SK-N-DZ (cell line): ENCODE results near the gene LMX1A.

Experiments used
- DNase-seq: peaks from one replicate; pipeline ENCODE4 v3.0.0-alpha.2; 2015; ENCODE audit warnings: low spot score

The LMX1A gene

GRCh38 chr1:165325460-165326203, 30.9 kb downstream of the LMX1A start:
- peak; percentile 82 for DNase-seq

GRCh38 chr1:165324050-165324449, 32.5 kb downstream of the LMX1A start:
- no peak for DNase-seq

DNA sequence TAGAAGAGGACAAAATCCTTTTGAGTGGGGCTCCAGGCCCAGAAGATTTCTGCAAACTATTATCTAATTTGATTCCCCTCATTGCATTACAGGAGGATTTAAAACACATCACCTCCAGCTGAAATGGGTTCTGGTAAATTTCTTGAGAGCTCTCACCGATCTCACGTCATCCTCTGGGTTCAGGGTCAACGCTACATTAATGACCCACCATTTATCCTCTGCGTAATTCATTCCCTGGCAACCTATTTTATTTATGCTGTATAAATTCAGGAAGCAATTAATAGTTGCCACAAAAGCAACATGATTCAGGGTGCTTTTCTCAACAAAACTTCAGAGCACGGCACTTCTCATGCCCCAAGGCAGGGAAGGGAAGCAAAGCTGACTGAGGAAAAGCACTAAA, 38.9 kb downstream of the LMX1A start:
- peak; percentile 86 for DNase-seq

- no peak for DNase-seq
These were observed 40.3 kb downstream of the LMX1A start for GRCh38 chr1:165316153-165316772.

DNA sequence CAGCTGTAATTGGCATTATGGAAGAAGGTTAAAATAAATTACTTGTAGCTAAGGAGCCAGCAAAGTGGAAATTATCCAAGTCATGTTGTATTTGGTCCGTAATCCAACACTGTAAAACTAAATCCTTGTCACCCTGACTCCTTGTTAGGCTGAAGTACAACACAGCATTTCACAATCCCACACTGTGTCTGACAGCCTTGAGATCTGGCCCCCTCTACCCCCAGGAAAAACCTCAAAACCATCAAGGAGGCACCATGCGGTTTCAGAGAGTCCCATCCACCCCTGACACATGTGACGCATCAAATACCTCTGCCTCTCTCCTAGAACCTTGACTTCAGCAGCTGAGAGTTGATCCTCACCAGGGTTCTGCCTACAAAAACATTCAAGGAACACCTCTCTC, 41.0 kb downstream of the LMX1A start:
- DNase-seq = no peak

GRCh38 chr1:165313903-165314302, 42.6 kb downstream of the LMX1A start:
- no peak for DNase-seq

GRCh38 chr1:165312591-165312990, 43.9 kb downstream of the LMX1A start:
- DNase-seq = no peak

GRCh38 chr1:165306543-165307434, 49.7 kb downstream of the LMX1A start:
- DNase-seq = no peak

GRCh38 chr1:165303386-165303785, 53.1 kb downstream of the LMX1A start:
- DNase-seq = no peak

DNA sequence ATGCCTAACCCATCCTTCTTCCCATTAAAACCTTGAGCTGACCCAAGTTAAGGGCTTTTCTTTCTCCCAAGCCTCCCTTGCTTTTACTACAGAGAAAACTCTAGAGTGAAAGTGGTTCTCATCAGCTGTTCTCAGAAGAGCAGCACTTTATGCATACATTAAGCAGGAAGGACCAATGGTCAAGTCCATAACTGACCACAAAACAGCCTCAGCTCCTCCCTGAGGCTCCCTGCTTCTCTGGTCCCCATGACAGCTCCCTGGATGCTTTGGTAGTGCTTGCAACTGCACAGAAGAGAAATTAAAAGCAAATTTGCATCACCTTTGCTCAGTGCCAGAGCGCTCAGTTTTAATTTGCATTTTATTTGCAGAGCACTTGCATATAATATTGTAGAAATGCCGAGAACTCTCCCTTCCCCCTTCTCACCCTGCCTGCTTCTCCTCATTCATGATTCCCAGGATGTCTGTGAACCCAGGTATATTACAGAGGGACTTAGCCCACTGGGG, 56.1 kb downstream of the LMX1A start:
- DNase-seq = no peak

GRCh38 chr1:165298203-165298820, 58.2 kb downstream of the LMX1A start:
- DNase-seq = no peak

- no peak for DNase-seq
These were observed 60.3 kb downstream of the LMX1A start for GRCh38 chr1:165296205-165296604.

- no peak for DNase-seq
These were observed 66.4 kb downstream of the LMX1A start for GRCh38 chr1:165290148-165290547.

GRCh38 chr1:165289556-165289955, 67.0 kb downstream of the LMX1A start:
- DNase-seq = peak; percentile 61

DNA sequence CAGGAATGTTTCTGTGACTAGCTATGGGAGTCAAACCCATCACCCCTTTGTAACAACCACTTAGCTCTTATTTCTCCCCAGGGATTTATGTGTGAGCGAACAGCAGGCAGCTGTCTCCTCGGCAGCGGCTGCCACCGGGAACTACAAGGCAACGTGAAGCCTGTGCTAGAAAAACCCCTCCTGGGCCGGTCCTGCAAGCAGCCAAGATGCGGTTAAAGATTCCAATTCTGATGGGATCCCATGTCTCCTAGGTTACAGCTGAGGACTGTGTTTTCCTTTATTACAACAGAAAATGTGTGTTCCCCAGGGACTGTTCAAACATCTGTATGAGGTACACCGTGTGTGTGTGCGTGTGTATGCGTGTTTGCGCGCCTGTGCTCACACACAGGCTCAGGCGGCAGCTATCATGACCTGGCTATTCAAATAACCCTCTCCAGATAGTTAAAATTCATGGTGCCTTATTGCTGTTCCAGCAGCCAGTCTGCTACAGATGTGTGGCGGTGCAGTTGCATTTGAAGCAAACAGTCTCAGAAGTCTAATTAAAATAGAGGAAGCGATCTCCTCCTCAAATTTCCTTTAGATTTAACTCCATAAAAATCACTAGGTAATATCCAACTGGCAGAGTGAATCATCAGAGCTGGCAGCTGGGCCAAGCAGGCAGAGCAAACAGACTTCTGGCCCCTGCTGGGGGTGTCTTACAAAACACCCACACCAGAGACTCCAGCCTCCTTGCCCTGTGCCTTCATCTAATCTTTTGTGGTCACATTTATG, 68.0 kb downstream of the LMX1A start:
- DNase-seq = peak; percentile 64

DNA sequence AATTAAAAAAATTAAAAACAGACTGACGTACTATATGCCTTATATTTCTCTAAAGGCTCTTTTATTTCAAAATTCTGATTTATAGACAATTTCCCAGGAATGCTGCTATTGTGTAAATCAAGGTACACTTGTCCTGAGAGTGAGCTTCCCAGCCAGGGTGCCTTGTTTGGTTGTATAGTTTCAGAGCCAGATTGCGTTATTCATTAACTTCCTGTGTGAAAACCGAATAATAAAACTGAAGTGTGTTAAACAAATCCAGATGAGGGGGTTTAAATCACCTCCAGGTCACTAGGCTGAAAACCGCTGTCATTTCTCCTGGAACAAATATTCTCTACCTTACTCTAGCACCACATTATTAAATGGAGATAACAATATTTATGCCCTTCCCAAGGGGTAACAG, 68.7 kb downstream of the LMX1A start:
- no peak for DNase-seq

GRCh38 chr1:165287329-165287728, 69.2 kb downstream of the LMX1A start:
- no peak for DNase-seq

DNA sequence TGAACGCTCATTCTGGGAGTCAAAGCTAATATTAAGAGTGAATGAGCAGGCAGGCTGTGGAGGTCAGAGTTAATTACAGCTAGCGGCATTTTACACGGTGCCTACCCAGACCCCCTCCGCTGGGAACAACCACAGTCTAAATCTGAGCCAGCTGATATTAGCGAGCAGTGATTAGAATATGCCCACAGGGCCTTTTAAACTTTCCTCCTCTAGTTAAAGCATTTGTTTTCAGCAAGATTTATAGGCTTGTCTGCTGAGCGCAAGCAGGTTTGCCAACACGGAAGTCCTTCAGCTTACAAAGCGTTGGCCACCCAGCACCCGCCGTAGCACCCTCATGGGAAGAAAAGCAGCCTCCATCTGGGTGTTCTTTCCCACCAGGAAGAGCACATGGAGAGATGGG, 72.1 kb downstream of the LMX1A start:
- no peak for DNase-seq

DNA sequence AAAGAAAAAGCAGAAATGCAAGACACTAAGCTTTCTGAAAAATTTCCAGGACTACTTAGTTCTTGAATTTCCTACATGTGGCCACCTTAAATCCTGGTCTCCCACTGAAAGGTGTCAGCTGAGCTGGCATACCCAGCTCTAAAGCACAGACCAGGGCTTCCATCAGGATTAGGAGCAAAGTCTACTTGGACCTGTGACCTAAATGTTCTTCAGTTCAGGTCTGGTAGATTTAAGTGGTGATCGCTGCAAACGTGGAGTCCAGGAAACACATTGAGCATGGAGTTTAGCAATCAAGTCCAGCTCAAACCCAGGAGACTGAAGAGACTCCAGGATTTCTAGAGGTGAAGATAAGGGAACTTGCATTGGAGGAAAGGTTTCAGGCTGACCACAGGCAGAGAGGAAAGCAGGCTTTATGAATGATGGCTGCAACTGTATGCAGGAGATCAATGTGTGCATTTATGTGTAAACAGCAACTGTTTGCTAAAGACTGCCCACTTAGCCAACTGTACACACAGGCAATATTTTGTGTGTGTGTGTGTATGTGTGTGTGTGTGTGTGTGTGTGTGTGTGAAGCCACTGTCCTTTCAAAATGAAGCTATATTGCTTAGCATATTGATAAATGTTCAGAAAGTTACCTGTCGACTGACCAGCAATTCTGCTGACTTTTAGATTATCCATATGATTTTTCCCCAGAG, 75.2 kb downstream of the LMX1A start:
- DNase-seq = no peak

DNA sequence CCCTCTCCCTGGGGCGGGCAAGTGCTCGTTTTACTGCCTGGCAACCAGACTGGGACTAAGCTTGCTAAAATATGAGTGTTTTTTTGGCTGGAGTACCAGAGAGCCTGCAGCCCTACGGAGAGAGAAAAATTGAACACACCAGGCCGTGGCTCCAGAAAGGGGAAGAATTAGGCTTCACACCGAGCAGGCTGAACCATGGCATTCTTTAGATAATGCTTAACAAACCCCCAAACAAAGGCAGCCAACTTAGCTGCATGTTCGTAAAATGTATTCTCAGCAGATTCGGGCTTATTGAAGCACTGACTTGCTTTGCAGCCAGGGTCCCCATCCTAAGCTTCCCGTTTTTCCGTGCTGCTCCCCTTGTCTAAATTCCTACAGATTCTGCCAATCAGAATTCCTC, 76.6 kb downstream of the LMX1A start:
- no peak for DNase-seq
